Suprapubic skin (tissue), 4 donors: ENCODE measurements around the gene DGKZ. TPM values are rescaled to one million over a fixed set of nuclear protein-coding genes. Genes with fewer than 3 reads are reported as not detected.

Experiments used
- DNase-seq, 2 donors: peaks; one replicate each; pipeline ENCODE4 v3.0.0-alpha.2; 2019; ENCODE audit warnings: low spot score in 2 of 2
- H3K27ac ChIP-seq: fragments of 200-600 bp; sonication (generic); one replicate; pipeline ENCODE4 v1.5.1; 2019
- H3K27me3 ChIP-seq: fragments of 200-600 bp; sonication (generic); one replicate; pipeline ENCODE4 v1.5.1; 2019
- H3K36me3 ChIP-seq: fragments of 200-600 bp; sonication (generic); one replicate; pipeline ENCODE4 v1.5.1; 2019
- H3K4me1 ChIP-seq: fragments of 200-600 bp; sonication (generic); one replicate; pipeline ENCODE4 v1.5.1; 2019
- H3K4me3 ChIP-seq: fragments of 200-600 bp; sonication (generic); one replicate; pipeline ENCODE4 v1.5.1; 2019; ENCODE audit warnings: mild to moderate bottlenecking
- H3K9me3 ChIP-seq: fragments of 200-600 bp; sonication (generic); one replicate; pipeline ENCODE4 v1.5.1; 2019
- EP300 ChIP-seq: sonication (generic); formaldehyde crosslinking; IDR thresholded peaks from one replicate; pipeline ENCODE4 v1.6.1; 2017; ENCODE audit warnings: antibody characterized with exemption
- POLR2A ChIP-seq, 2 donors: fragments of 450-650 bp; IDR thresholded peaks; one replicate each; pipeline ENCODE4 v1.6.1; 2017; ENCODE audit warnings: antibody characterized with exemption in 2 of 2, mild to moderate bottlenecking in 2 of 2, moderate library complexity in 2 of 2
- POLR2AphosphoS5 ChIP-seq, 3 donors: sonication (generic); formaldehyde crosslinking; IDR thresholded peaks; one replicate each; pipeline ENCODE4 v1.6.1; 2017; ENCODE audit warnings: antibody characterized with exemption in 3 of 3
- WGBS: methylation state at CpG from one replicate; pipeline ENCODE4 v1.1.5; 2018; 5-methylcytosine and 5-hydroxymethylcytosine counted together
- total RNA-seq, 4 donors: library from RNA; depleted of rRNA; stranded (reverse); fragments of >200 nt; gene quantifications; one replicate each; pipeline ENCODE4 v1.1.0, GENCODE V29; 2016
- TF ChIP-seq, protein P1 (sequence below), 2 donors: fragments of 200-600 bp in 1 of 2; fragments of 450-650 bp in 1 of 2; sonication (generic) in 1 of 2; IDR thresholded peaks; one replicate each; pipeline ENCODE4 v1.5.1; 2016 to 2019; ENCODE audit warnings: antibody characterized with exemption in 2 of 2, mild to moderate bottlenecking in 1 of 2, moderate library complexity in 1 of 2

DGKZ gene
- total RNA-seq, 4 donors from 2014 or later = 60.5 to 91.0 (median 73.4) TPM

DNA sequence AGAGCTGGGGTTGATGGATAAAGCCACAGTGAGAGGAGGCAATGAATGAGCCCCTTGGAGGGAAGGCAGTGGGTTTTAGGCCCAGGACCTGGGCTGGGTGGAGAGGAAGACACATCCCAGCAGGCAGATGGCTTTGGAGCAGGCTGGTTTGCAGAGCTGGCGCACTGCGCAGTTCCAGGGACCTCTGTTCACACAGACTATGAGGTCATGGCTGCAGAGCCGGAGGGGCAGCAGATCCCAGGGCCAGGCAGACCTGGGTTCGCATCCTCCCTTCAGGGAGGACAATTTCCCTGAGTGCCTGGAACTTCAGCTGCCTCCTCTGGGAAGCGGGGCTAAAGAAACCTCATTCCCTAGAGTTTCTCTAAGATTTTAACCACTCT, 28.2 kb upstream of the DGKZ start:
- no peaks in the 10 kb centered on the region for H3K4me1 ChIP-seq
- DNase-seq = no peak
- H3K4me3 ChIP-seq = no peak overlapping the region
- H3K27ac ChIP-seq = no peak overlapping the region
- no peaks in the 10 kb centered on the region for H3K27me3 ChIP-seq
- TF ChIP-seq EP300 (no peak), POLR2AphosphoS5 (IDR thresholded peaks at IDR 0.05) (no peak), POLR2A (IDR thresholded peaks at IDR 0.05) (no peak)
- H3K36me3 ChIP-seq = peaks cover 7% of the 10 kb centered on the region
- WGBS = 89% methylated on average over 5 of the region's 5 CpGs
- no peaks in the 10 kb centered on the region for H3K9me3 ChIP-seq

DNA sequence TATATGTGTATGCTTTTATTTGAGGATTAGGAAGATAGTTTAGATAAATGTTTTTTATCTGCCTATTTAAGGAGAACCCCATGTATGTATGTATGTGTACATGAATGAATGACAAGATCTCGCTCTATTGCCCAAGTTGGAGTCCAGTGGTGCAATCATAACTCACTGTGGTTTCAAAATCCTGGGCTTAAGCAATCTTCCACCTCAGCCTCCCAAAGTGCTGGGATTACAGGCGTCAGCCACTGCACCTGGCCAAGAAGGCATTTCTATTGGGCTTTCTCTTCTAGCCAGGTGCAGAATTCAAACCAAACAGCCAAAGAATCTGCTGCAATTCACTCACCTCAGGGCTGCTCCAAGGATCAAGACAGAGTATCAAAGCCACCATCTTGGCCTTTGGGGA, 25.5 kb upstream of the DGKZ start:
- Histone ChIP-seq H3K9me3 (no peaks in the 10 kb centered on the region), H3K4me3 (no peak overlapping the region), H3K4me1 (no peaks in the 10 kb centered on the region), H3K27ac (no peak overlapping the region), H3K27me3 (no peaks in the 10 kb centered on the region), H3K36me3 (peaks cover 7% of the 10 kb centered on the region)
- no peak for DNase-seq
- TF ChIP-seq POLR2A (IDR thresholded peaks at IDR 0.05) (no peak), POLR2AphosphoS5 (IDR thresholded peaks at IDR 0.05) (no peak), EP300 (no peak)
- TF ChIP-seq, protein P1, sequence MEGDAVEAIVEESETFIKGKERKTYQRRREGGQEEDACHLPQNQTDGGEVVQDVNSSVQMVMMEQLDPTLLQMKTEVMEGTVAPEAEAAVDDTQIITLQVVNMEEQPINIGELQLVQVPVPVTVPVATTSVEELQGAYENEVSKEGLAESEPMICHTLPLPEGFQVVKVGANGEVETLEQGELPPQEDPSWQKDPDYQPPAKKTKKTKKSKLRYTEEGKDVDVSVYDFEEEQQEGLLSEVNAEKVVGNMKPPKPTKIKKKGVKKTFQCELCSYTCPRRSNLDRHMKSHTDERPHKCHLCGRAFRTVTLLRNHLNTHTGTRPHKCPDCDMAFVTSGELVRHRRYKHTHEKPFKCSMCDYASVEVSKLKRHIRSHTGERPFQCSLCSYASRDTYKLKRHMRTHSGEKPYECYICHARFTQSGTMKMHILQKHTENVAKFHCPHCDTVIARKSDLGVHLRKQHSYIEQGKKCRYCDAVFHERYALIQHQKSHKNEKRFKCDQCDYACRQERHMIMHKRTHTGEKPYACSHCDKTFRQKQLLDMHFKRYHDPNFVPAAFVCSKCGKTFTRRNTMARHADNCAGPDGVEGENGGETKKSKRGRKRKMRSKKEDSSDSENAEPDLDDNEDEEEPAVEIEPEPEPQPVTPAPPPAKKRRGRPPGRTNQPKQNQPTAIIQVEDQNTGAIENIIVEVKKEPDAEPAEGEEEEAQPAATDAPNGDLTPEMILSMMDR (IDR thresholded peaks at IDR 0.05) = no peak
- WGBS = 83% methylated on average over 2 of the region's 2 CpGs

DNA sequence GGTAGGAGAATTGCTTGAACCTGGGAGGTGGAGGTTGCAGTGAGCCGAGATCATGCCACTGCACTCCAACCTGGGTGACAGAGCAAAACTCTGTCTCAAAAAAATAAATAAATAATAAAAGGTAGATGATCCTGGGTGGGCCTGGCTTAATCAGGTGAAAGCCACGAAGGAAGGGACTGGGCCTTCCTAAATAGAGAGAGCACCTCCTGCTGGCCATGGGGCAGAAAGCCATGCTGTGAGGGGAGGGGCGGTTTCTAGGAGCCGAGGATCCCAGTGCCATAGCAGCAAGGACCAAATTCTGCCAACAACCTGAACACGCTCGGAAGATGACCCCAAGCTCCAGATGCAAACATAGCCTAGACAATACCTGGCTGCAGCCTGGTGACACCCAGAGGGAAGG, 24.5 kb upstream of the DGKZ start:
- Histone ChIP-seq H3K36me3 (peaks cover 7% of the 10 kb centered on the region), H3K9me3 (no peaks in the 10 kb centered on the region), H3K4me3 (no peak overlapping the region), H3K27me3 (no peaks in the 10 kb centered on the region), H3K4me1 (no peaks in the 10 kb centered on the region), H3K27ac (no peak overlapping the region)
- DNase-seq = no peak
- TF ChIP-seq POLR2AphosphoS5 (IDR thresholded peaks at IDR 0.05) = no peak
- TF ChIP-seq, protein P1 (IDR thresholded peaks at IDR 0.05) = no peak
- no peak for TF ChIP-seq EP300
- no peak for TF ChIP-seq POLR2A (IDR thresholded peaks at IDR 0.05)
- WGBS = 84% methylated on average over 6 of the region's 6 CpGs

DNA sequence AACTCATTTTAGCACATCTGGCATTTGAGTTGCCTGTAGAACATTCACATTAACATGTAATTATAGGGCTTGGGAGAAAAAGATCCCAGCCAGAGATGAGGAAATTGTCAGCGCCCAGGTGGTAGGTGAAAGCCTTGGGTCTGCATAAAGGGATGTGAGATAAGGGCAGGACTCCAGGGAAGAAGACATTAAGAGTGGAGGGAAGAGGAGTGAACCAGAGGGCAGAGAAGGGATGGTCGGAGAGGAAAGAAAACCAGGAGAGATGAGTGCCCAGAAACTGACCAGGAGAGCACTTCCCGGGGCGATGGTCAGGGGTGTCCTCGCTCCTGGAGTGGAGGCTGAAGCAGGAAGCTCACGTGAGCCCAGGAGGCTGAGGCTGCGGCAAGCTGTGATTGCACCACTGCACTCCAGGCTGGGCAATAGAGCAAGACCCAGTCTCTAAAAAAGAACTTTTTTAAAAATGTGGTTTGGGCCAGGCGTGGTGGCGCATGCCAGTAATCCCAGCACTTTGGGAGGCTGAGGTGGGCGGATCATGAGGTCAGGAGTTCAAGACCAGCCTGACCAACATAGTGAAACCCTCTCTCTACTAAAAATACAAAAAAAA, 20.3 kb upstream of the DGKZ start:
- no peak for TF ChIP-seq POLR2AphosphoS5 (IDR thresholded peaks at IDR 0.05)
- no peak for TF ChIP-seq POLR2A (IDR thresholded peaks at IDR 0.05)
- TF ChIP-seq, protein P1 (IDR thresholded peaks at IDR 0.05) = no peak
- no peak for TF ChIP-seq EP300
- Histone ChIP-seq H3K27ac (no peak overlapping the region), H3K36me3 (no peaks in the 10 kb centered on the region), H3K4me3 (no peak overlapping the region), H3K4me1 (peaks cover 4% of the 10 kb centered on the region), H3K27me3 (peaks cover 7% of the 10 kb centered on the region), H3K9me3 (no peaks in the 10 kb centered on the region)
- 88% methylated on average over 10 of the region's 10 CpGs for WGBS
- no peak for DNase-seq

DNA sequence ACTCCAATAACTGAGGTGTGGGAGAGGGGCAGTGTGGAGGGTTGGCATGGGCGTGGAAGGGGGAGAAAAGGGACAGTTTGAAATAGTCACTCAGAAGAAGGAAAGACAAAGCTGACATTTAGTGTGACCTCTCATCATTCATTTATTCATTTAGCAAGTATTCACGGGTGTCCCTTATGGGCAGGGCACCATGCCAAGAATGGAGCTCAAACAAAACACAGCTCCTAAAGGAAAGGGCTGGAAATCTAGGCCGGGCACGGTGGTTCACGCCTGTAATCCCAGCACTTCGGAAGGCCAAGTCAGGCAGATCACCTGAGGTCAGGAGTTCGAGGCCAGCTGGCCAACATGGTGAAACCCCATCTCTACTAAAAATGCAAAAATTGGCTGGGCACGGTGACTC, 19.4 kb upstream of the DGKZ start:
- Histone ChIP-seq H3K4me3 (no peak overlapping the region), H3K27ac (no peak overlapping the region), H3K4me1 (peaks cover 13% of the 10 kb centered on the region), H3K36me3 (no peaks in the 10 kb centered on the region), H3K27me3 (peaks cover 16% of the 10 kb centered on the region), H3K9me3 (no peaks in the 10 kb centered on the region)
- no peak for TF ChIP-seq EP300
- TF ChIP-seq, protein P1 (IDR thresholded peaks at IDR 0.05) = no peak
- no peak for TF ChIP-seq POLR2A (IDR thresholded peaks at IDR 0.05)
- no peak for TF ChIP-seq POLR2AphosphoS5 (IDR thresholded peaks at IDR 0.05)
- no peak for DNase-seq
- WGBS = 43% methylated on average over 8 of the region's 8 CpGs

DNA sequence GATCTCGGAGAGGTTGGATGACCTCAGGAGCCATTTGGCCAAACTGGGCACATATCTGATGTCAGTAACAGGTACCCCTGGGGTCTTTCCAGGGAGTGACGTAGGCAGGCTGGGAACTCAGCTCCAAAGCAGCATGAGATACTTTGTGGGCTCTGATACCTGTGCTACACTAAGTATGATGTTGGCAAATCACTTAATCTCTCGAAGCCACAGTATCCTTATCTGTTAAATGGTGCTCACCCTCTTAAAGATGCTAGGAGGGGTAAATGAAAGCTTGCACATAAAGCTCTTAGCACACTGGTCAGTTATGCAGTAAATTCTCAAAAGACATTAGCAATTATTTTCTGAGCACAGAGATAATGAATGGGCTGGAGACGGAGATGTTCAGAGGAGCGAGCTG, 17.1 kb upstream of the DGKZ start:
- peaks cover 30% of the 10 kb centered on the region for H3K27me3 ChIP-seq
- 72% methylated on average over 4 of the region's 5 CpGs for WGBS
- H3K9me3 ChIP-seq = no peaks in the 10 kb centered on the region
- no peak for DNase-seq
- no peaks in the 10 kb centered on the region for H3K36me3 ChIP-seq
- H3K27ac ChIP-seq = no peak overlapping the region
- H3K4me3 ChIP-seq = no peak overlapping the region
- TF ChIP-seq EP300 = no peak
- peaks cover 24% of the 10 kb centered on the region for H3K4me1 ChIP-seq
